PC-9 (cell line): ENCODE results near the gene EYA2.

Experiments
- EZH2 ChIP-seq: fragments of 200-600 bp; sonication (generic); IDR thresholded peaks from 2 replicates; pipeline ENCODE4 v1.8.0; 2017; ENCODE audit warnings: antibody characterized with exemption, low read depth
- TF ChIP-seq, protein P1 (sequence below): fragments of 200-600 bp; sonication (generic); conservative IDR thresholded peaks from 2 replicates; pipeline ENCODE4 v1.6.1; 2017; ENCODE audit warnings: mixed run types, antibody characterized with exemption, mild to moderate bottlenecking, moderate library complexity

- TF ChIP-seq, protein P1, sequence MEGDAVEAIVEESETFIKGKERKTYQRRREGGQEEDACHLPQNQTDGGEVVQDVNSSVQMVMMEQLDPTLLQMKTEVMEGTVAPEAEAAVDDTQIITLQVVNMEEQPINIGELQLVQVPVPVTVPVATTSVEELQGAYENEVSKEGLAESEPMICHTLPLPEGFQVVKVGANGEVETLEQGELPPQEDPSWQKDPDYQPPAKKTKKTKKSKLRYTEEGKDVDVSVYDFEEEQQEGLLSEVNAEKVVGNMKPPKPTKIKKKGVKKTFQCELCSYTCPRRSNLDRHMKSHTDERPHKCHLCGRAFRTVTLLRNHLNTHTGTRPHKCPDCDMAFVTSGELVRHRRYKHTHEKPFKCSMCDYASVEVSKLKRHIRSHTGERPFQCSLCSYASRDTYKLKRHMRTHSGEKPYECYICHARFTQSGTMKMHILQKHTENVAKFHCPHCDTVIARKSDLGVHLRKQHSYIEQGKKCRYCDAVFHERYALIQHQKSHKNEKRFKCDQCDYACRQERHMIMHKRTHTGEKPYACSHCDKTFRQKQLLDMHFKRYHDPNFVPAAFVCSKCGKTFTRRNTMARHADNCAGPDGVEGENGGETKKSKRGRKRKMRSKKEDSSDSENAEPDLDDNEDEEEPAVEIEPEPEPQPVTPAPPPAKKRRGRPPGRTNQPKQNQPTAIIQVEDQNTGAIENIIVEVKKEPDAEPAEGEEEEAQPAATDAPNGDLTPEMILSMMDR, result no peak
- no peak for TF ChIP-seq EZH2
These were observed 101.0 kb downstream of the EYA2 start for GRCh38 chr20:46995561-46996142.
